GM13976 (cell line): ENCODE measurements around the gene PDCD1.
"Not testable (repeated sequence)": the region's sequence is repeated elsewhere in the genome, so short reads cannot be mapped to it uniquely, and the experiment has no call there.

Source experiments
- DNase-seq: peaks from one replicate; pipeline ENCODE4 v3.0.0; 2012; ENCODE audit warnings: low spot score
- CTCF ChIP-seq: IDR thresholded peaks from 2 replicates; pipeline ENCODE4 v1.5.1; 2012; ENCODE audit warnings: borderline replicate concordance, mild to moderate bottlenecking; ENCODE audit not compliant: insufficient read depth; ENCODE audit errors: extremely low read depth, missing control alignments, control extremely low read depth
- in situ Hi-C: fragments of 300-500 bp; cut with MboI; formaldehyde crosslinking; loops from one replicate; pipeline ENCODE4 v1.12.0; 2022; ENCODE audit warnings: low sequenced_read_pairs, mixed read lengths, inconsistent platforms; ENCODE audit not compliant: unreplicated experiment

PDCD1 gene

DNA sequence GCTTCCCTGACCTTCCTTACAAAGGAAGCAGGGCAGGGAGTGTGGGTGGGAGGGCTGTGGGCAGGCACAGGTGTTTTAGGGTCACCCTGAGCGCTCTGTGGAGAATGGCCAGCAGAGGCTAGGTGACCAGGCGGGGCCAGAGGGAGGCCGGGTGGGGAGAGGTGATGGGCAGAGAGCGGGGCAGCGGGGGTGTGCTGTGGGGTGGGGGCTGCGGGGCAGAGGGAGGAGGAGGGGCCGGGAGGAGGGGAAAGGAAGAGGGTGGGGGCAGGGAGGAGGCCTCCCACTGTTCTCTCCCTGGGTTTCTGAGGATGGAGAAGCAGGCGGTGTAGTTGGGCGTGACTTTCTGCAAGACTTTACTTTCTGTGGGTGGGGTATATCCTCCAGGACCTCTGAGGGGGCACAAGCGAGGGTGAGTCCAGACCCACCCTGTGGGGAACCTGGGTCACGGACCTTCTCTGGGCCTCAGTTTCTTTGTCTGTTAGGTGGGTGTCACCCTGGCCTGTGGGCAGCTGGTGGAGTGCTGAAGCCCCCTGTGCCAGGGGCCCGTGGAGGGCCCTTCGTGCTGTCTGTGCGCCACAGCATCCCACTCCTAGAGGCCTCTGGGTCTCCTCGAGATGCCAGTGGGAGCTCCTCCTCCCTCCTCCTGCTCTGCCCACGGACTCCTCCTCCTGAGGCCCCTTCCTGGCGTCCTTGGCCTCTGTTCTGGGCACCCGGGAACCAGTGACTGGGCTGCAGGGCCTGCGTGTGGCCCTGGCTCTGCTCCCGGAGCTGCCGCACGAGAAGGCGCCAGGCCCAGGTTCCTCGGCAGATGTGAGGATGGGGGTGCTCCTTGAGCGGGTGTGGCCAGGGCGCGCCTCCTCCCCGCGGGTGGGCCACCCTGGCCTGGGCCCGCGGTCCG lies 56.0 kb downstream of the PDCD1 start:
- in situ Hi-C loops, result no loop called here
- TF ChIP-seq CTCF, result no peak
- DNase-seq, result peak; percentile 32

DNA sequence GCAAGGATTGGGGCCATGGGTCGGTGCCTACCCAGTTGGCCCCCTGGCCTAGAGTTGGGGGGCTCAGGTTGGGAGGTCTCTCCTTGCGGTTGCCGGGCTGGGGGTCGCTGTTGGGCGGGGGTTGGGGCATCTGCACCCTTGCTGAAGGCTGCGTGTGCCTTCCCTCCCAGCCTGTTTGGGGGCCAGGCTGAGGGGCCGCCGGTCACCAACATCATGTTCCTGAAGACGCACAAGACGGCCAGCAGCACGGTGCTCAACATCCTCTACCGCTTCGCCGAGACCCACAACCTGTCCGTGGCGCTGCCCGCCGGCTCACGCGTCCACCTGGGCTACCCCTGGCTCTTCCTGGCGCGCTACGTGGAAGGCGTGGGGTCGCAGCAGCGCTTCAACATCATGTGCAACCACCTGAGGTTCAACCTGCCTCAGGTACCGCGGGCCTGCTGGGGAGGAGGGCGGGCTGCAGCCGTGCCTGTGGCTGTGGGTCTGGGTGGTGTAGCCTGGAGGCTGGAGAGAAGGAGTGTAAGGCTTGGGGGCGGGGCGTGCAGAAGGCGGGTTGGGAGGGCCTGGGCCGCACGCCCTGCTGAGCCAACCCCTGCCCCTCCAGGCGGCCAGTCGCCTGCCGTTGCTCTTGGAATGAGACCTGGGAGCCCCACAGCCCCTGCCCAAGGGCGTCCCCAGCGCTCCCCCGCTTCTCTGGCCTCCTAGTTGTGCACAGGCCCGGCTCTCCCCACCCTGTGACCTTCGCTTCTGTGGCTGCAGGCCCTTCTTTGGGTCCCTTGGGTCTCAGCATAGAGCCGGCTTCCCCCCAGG lies 56.9 kb downstream of the PDCD1 start:
- no peak for TF ChIP-seq CTCF
- in situ Hi-C loops, result no loop called here
- DNase-seq, result peak; percentile 26

- DNase-seq, result peak; percentile 17
- in situ Hi-C loops, result not testable (repeated sequence)
Observed at GRCh38 chr2:241800198-241800903, 58.3 kb downstream of the PDCD1 start.
